HG03039 (cell line): ENCODE measurements around the gene NF1.
"Not testable (repeated sequence)": the region's sequence is repeated elsewhere in the genome, so short reads cannot be mapped to it uniquely, and the experiment has no call there.

Experiments
- ATAC-seq: cut with Tn5 transposase; IDR thresholded peaks from one replicate; pipeline ENCODE4 v1.9.1; 2021; ENCODE audit warnings: mild to moderate bottlenecking, moderate library complexity; ENCODE audit not compliant: unreplicated experiment

The NF1 gene

GRCh38 chr17:31293581-31293980 is 198.8 kb downstream of the NF1 start:
- no peak for ATAC-seq

GRCh38 chr17:31294231-31294630 is 199.5 kb downstream of the NF1 start:
- no peak for ATAC-seq

- no peak for ATAC-seq
Observed at GRCh38 chr17:31294820-31295488, 200.2 kb downstream of the NF1 start.

GRCh38 chr17:31295489-31295871 is 200.7 kb downstream of the NF1 start:
- no peak for ATAC-seq

GRCh38 chr17:31296142-31296541 is 201.4 kb downstream of the NF1 start:
- ATAC-seq, result no peak

GRCh38 chr17:31297090-31297489 is 202.3 kb downstream of the NF1 start, which contains the start of gene OMG:
TSS of gene OMG (minus strand) at chr17:31297239. CDS start at chr17:31296331, 908 bp downstream.
- ATAC-seq, result no peak

- ATAC-seq, result no peak
Observed at GRCh38 chr17:31299624-31300023, 204.8 kb downstream of the NF1 start.

- ATAC-seq, result no peak
Observed at GRCh38 chr17:31307640-31308039, 212.9 kb downstream of the NF1 start.

- ATAC-seq, result no peak
Observed at GRCh38 chr17:31308372-31309334, 213.9 kb downstream of the NF1 start.

GRCh38 chr17:31309556-31309955 is 214.8 kb downstream of the NF1 start:
- ATAC-seq, result no peak

GRCh38 chr17:31310260-31310659 is 215.5 kb downstream of the NF1 start:
- ATAC-seq, result no peak

- no peak for ATAC-seq
Observed at GRCh38 chr17:31310886-31311285, 216.1 kb downstream of the NF1 start.

GRCh38 chr17:31311526-31311925 is 216.7 kb downstream of the NF1 start:
- ATAC-seq, result no peak

GRCh38 chr17:31312223-31312622 is 217.4 kb downstream of the NF1 start:
- ATAC-seq, result not testable (repeated sequence)

- ATAC-seq, result no peak
Observed at GRCh38 chr17:31313982-31314781, 219.4 kb downstream of the NF1 start, which contains the start of gene EVI2B. TSS of gene EVI2B (minus strand) at chr17:31314054. CDS start at chr17:31305609, 8,445 bp downstream.

- no peak for ATAC-seq
Observed at GRCh38 chr17:31314782-31315100, 220.0 kb downstream of the NF1 start.

GRCh38 chr17:31318298-31318801 is 223.6 kb downstream of the NF1 start:
- ATAC-seq, result no peak

GRCh38 chr17:31318851-31319661 is 224.3 kb downstream of the NF1 start:
- no peak for ATAC-seq

GRCh38 chr17:31320241-31320640 is 225.5 kb downstream of the NF1 start:
- ATAC-seq, result no peak

- no peak for ATAC-seq
Observed at GRCh38 chr17:31320791-31321190, 226.0 kb downstream of the NF1 start.
